ENCODE results near the gene CELA2B.

CELA2B gene

DNA sequence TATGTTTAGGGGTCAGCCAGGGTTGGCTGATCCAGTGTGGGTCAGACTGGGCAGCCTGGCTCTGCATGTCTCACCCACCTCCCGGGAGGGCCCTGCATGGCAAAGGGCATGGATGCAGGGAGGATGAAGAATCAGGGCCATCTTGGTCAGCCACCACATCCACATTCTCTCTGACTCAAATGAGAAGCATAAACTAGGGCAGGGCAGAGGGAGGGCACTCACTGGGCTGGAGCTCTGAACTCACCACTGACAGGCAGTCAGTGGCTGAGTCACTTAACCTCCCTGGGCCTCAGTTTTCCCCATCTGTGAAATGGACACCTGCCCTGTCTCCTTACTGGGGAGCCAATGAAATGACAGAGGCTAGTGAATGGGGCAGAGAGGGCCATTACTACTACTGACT, 23.7 kb upstream of the CELA2B start:
- H3K4me3 ChIP-seq (ENCODE audit: control insufficient read depth, low read depth, low read length): no peak overlapping the region
- DNase-seq (ENCODE audit: low read depth): peak; percentile 52
- TF ChIP-seq, protein P1, sequence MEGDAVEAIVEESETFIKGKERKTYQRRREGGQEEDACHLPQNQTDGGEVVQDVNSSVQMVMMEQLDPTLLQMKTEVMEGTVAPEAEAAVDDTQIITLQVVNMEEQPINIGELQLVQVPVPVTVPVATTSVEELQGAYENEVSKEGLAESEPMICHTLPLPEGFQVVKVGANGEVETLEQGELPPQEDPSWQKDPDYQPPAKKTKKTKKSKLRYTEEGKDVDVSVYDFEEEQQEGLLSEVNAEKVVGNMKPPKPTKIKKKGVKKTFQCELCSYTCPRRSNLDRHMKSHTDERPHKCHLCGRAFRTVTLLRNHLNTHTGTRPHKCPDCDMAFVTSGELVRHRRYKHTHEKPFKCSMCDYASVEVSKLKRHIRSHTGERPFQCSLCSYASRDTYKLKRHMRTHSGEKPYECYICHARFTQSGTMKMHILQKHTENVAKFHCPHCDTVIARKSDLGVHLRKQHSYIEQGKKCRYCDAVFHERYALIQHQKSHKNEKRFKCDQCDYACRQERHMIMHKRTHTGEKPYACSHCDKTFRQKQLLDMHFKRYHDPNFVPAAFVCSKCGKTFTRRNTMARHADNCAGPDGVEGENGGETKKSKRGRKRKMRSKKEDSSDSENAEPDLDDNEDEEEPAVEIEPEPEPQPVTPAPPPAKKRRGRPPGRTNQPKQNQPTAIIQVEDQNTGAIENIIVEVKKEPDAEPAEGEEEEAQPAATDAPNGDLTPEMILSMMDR (conservative IDR thresholded peaks at IDR 0.05; ENCODE audit: control insufficient read depth, insufficient read depth, low read depth, low read length): no peak

DNA sequence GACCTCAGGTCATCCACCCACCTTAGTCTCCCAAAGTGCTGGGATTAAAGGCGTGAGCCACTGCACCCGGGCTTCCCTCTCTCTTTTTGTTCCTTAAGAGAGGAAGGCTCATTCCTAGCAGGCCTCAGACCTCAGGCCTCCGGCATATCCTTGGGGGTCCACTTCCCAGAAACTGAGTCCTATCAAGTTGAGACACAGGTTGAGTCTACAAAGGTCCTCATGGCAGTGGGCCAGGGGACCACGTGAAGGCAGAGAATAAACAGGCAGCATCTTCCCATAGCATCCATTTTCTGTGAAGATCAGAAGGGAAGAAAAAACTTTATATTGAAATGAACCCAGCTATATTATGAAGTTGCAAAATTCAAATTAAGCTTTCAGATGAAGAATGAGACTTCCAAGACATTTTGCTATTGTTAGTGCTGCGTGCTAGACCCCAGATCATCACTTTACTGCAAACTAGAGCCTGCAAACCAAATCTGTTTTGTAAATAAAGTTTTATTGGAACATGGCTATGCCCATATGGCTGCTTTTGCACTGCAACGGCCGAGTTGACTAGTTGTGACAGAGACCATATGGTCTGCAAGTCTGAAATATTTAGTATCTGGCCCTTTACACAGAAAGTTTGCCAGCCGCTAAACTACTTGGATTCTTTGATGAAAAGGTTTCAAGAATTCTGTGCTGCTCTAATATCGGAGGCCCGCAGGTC, 22.9 kb upstream of the CELA2B start:
- no peak overlapping the region for H3K4me3 ChIP-seq (ENCODE audit: control insufficient read depth, low read depth, low read length)
- no peak for DNase-seq (ENCODE audit: low read depth)
- TF ChIP-seq, protein P1 (conservative IDR thresholded peaks at IDR 0.05; ENCODE audit: control insufficient read depth, insufficient read depth, low read depth, low read length): no peak

DNA sequence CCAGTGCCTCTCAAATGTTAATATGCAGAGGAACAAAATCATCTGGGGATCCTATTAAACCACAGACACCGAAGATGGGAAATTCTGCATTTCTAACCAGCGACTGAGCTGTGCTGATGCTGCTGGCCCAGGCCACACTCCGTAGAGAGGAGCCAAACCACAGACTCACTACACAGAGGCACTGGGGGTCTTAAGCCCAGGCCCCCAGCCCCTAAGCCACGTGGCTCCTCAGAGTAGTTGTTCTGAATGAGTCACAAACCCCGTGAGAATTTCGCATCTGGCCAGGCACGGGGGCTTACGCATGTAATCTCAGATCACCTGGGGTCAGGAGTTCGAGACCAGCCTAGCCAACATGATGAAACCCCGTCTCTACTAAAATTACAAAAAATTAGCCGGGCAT, 22.2 kb upstream of the CELA2B start:
- TF ChIP-seq, protein P1 (conservative IDR thresholded peaks at IDR 0.05; ENCODE audit: control insufficient read depth, insufficient read depth, low read depth, low read length): no peak
- H3K4me3 ChIP-seq (ENCODE audit: control insufficient read depth, low read depth, low read length): no peak overlapping the region
- peak; percentile 53 for DNase-seq (ENCODE audit: low read depth)

GRCh38 chr1:15454256-15454655, 21.6 kb upstream of the CELA2B start:
- DNase-seq (ENCODE audit: low read depth): peak; percentile 86
- TF ChIP-seq, protein P1 (conservative IDR thresholded peaks at IDR 0.05; ENCODE audit: control insufficient read depth, insufficient read depth, low read depth, low read length): no peak
- no peak overlapping the region for H3K4me3 ChIP-seq (ENCODE audit: control insufficient read depth, low read depth, low read length)

DNA sequence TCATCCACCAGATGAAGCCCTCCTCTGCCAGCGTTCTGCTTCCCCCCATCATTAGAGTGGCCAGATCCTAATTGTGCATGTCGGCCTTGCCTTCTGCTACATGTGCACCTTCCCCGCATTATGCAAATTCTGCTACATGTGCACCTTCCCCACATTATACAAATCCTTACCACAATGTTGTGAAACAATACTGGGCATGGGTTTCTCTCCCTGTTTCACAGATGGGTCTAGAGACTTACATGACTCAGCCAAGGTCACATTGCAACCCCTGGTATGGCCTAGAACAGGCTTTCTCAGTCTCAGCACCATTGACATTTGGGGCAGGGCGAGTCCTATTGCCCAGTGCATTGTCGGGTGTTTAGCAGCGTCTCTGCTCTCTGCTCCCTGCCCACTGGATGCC, 20.4 kb upstream of the CELA2B start:
- TF ChIP-seq, protein P1 (conservative IDR thresholded peaks at IDR 0.05; ENCODE audit: control insufficient read depth, insufficient read depth, low read depth, low read length): no peak
- H3K4me3 ChIP-seq (ENCODE audit: control insufficient read depth, low read depth, low read length): no peak overlapping the region
- peak; percentile 75 for DNase-seq (ENCODE audit: low read depth)

DNA sequence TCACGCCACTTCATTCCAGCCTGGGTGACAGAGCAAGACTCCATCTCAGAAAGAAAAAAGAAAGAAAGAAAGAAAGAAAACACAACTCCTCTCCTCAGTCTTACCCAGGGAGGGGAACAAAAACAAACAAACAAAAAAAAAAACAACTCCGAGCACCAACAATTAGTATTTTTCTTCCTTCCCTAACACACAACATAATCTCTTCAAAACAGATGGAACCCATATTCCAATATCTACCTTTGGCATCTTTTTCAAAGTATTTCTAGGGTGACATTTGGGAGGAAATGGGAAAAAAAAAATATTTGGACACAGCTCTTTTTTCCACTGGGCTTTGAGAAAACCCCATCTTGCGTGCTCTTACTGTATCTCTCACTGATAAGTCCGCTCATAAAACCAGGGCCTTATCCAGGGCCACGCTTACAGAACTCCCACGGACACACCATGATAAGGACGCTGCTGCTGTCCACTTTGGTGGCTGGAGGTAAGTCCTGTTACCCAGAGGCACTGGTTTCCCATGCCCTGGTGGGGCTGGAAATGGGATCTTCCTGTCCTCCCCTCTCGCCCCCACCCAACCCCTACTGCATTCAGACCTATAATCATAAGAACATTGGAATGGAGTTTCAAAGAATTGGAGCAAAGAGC, 19.5 kb upstream of the CELA2B start, which contains the start of gene CELA2A:
CELA2A (plus strand) TSS at position 420 of the 642 bp plus-strand sequence; CDS start at position 442, 22 bp downstream.
- DNase-seq (ENCODE audit: low read depth): no peak
- TF ChIP-seq, protein P1 (conservative IDR thresholded peaks at IDR 0.05; ENCODE audit: control insufficient read depth, insufficient read depth, low read depth, low read length): no peak
- H3K4me3 ChIP-seq (ENCODE audit: control insufficient read depth, low read depth, low read length): no peak within 1 kb of the TSS

Measured in fibroblast of mammary gland (primary cell).